ENCODE data around the gene TMTC2.

DNA sequence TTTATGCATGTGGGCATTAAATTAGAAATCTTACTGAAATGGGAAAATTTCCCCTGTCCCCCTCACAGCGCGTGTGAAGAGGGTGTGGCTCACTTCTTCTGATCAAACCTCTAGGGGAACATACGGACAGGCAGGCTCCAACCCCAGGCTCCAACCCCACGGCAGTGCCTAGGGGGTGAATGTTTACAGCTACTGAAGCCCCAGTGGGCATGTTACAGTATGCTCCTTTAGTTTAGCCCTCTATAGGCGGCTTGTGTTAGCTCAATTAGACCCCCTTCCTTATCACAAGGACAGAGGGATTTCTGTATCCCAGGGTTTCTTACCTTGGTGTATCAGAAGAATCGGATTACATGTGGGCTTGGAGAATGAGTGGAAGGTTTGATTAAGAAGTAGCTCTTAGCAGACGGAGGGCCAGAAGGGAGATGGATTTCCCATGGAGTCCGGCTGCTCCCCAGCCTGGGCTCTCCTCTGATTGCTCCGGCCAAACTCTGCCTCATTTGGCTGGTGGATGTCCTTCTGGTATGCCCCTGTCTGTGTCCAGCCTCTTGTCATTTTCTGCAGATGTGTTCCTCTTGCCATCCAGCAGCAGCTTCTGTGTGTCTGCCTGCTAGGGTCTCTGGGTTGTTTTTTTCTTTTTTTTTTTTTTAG, 223.7 kb downstream of the TMTC2 start:
- TF ChIP-seq YBX1 (IDR thresholded peaks at IDR 0.05) (no peak), EZH2 (IDR thresholded peaks at IDR 0.05; ENCODE audit: borderline replicate concordance, control insufficient read depth, low read depth, low read length) (no peak)

Measured in GM12878 (cell line).